Thoracic aorta (tissue), 2 donors: ENCODE measurements around the gene UGGT1. TPM values are rescaled to one million over a fixed set of nuclear protein-coding genes. Genes with fewer than 3 reads are reported as not detected.

Experiments
- ATAC-seq: fragments of 150-250 bp; one replicate; pipeline ENCODE4 v1.8.0; 2017; ENCODE audit warnings: low read depth; ENCODE audit not compliant: insufficient number of reproducible peaks, low FRiP score
- DNase-seq: peaks from one replicate; pipeline ENCODE4 v3.0.0-alpha.2; 2020; ENCODE audit warnings: low spot score
- H3K27ac ChIP-seq, 2 donors: fragments of 200-600 bp; sonication (generic); 1 replicate in 1 of 2; 2 replicates in 1 of 2; pipeline ENCODE4 v1.5.1; 2016; ENCODE audit warnings: mild to moderate bottlenecking in 2 of 2, moderate library complexity in 2 of 2
- H3K27me3 ChIP-seq: fragments of 200-600 bp; sonication (generic); replicated peaks from 2 replicates; pipeline ENCODE4 v1.6.0; 2016; ENCODE audit warnings: mild to moderate bottlenecking; ENCODE audit not compliant: insufficient read depth
- H3K36me3 ChIP-seq: fragments of 200-600 bp; sonication (generic); one replicate; pipeline ENCODE4 v1.5.1; 2016
- H3K4me1 ChIP-seq, 2 donors: fragments of 200-600 bp; sonication (generic); 1 replicate in 1 of 2; 2 replicates in 1 of 2; pipeline versions ENCODE4 v1.5.1 to v1.6.0; 2016; ENCODE audit warnings: low read depth in 2 of 2, mild to moderate bottlenecking in 1 of 2; ENCODE audit not compliant: control insufficient read depth in 1 of 2
- H3K4me3 ChIP-seq: fragments of 200-600 bp; sonication (generic); 2 replicates; pipeline ENCODE4 v1.5.1; 2016; ENCODE audit warnings: mild to moderate bottlenecking
- H3K9me3 ChIP-seq: fragments of 200-600 bp; sonication (generic); 2 replicates; pipeline ENCODE4 v1.5.1; 2016
- CTCF ChIP-seq: fragments of 200-600 bp; sonication (generic); IDR thresholded peaks from one replicate; pipeline ENCODE4 v1.5.1; 2019; ENCODE audit warnings: antibody characterized with exemption
- total RNA-seq, 2 donors: library from RNA; depleted of rRNA; stranded (reverse); fragments of >200 nt; gene quantifications; one replicate each; pipeline versions ENCODE4 v1.1.0 to v1.2.3, GENCODE V29; 2016

UGGT1 gene
- total RNA-seq, 2 donors from 2014 or later, result 71.3 to 86.2 TPM

GRCh38 chr2:128154225-128154624, 63.2 kb downstream of the UGGT1 start:
- Histone ChIP-seq H3K4me3 (no peak overlapping the region), H3K9me3 (no peaks in the 10 kb centered on the region), H3K27ac (no peak overlapping the region), H3K36me3 (peaks cover 20% of the 10 kb centered on the region), H3K4me1 (no peaks in the 10 kb centered on the region), H3K27me3 (no peaks in the 10 kb centered on the region)
- TF ChIP-seq CTCF, result no peak
- no peak for ATAC-seq
- no peak for DNase-seq

DNA sequence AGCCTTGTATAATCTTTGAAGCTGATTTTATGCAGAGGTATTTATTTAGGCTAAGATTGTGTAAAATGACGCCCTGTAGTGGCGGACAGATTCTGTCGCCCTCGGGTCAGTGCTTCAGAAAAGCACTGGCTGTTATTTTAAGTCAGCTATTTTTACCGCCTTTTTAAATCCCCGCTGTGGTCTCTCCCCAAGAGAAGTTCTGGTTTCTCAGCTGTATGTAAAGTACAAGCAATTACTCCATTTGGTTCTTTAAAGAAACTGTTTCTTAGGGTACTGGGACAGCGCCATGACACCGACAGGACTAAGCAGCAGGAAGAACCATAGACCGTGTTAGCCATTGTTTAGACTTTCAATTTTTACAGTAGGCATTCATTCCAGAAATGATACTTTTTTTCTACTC, 65.0 kb downstream of the UGGT1 start:
- Histone ChIP-seq H3K27ac (no peak overlapping the region), H3K4me3 (no peak overlapping the region), H3K27me3 (no peaks in the 10 kb centered on the region), H3K4me1 (no peaks in the 10 kb centered on the region), H3K36me3 (peaks cover 31% of the 10 kb centered on the region), H3K9me3 (no peaks in the 10 kb centered on the region)
- DNase-seq (no peak), ATAC-seq (no peak)
- TF ChIP-seq CTCF, result no peak

- no peak for TF ChIP-seq CTCF
- Histone ChIP-seq H3K36me3 (peaks cover 31% of the 10 kb centered on the region), H3K9me3 (no peaks in the 10 kb centered on the region), H3K27ac (no peak overlapping the region), H3K4me1 (no peaks in the 10 kb centered on the region), H3K4me3 (no peak overlapping the region), H3K27me3 (no peaks in the 10 kb centered on the region)
- ATAC-seq (no peak), DNase-seq (no peak)
Measured at GRCh38 chr2:128156812-128157211, 65.8 kb downstream of the UGGT1 start.

DNA sequence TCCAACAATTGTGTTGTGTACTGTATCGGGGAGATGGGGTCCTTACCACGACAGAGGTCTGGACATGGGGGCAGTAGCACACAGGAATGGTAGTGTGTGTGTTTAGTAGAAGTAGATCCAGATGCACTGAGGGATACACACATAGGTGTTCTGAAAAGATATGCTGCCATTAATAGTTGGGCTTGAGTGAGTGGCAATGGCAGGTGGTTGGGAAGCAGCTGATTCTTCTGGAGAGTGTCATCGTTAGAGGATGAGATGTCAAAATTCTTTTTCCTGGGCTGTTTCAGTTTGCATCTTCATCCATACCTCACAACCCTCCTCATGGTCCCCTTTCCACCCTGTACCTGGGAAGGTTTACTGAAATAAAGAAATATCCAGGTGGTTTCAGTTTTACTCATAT, 66.6 kb downstream of the UGGT1 start:
- no peak for ATAC-seq
- no peak for DNase-seq
- Histone ChIP-seq H3K4me1 (no peaks in the 10 kb centered on the region), H3K4me3 (no peak overlapping the region), H3K36me3 (peaks cover 31% of the 10 kb centered on the region), H3K9me3 (no peaks in the 10 kb centered on the region), H3K27me3 (no peaks in the 10 kb centered on the region), H3K27ac (no peak overlapping the region)
- no peak for TF ChIP-seq CTCF

GRCh38 chr2:128158176-128158575, 67.2 kb downstream of the UGGT1 start:
- no peak overlapping the region for H3K4me3 ChIP-seq
- H3K27me3 ChIP-seq, result no peaks in the 10 kb centered on the region
- TF ChIP-seq CTCF, result no peak
- no peaks in the 10 kb centered on the region for H3K4me1 ChIP-seq
- no peak for DNase-seq
- H3K36me3 ChIP-seq, result peaks cover 31% of the 10 kb centered on the region
- no peak overlapping the region for H3K27ac ChIP-seq
- H3K9me3 ChIP-seq, result no peaks in the 10 kb centered on the region
- ATAC-seq, result no peak
